ENCODE data around the gene STXBP6. TPM values are rescaled to one million over a fixed set of nuclear protein-coding genes. Genes with fewer than 3 reads are reported as not detected.

STXBP6 gene
- total RNA-seq, 1 donor from 2014 or later: 27.4 TPM

DNA sequence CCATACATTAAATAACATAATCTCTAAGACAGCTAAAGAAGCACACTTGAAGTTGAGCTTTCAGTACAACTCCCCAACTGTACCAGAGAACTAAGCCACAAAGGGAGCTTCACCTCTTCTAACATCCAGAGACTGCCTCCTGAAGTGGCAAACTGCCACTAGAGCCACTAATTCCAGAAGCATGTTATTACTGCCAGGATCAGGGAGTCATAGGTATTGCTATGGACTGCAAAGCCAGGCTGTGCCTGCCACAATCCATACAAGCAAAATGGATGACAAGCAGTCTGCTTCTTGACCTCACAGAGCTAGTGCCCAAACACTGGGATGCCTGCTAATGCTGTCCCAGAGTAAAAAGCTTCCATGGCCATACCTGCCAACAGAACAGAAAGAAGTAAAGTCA, 160.1 kb downstream of the STXBP6 start:
- H3K4me1 ChIP-seq: no peaks in the 10 kb centered on the region
- intact Hi-C loops (cut with DNase I): no loop called here
- no peak overlapping the region for H3K27ac ChIP-seq
- TF ChIP-seq, protein P1, sequence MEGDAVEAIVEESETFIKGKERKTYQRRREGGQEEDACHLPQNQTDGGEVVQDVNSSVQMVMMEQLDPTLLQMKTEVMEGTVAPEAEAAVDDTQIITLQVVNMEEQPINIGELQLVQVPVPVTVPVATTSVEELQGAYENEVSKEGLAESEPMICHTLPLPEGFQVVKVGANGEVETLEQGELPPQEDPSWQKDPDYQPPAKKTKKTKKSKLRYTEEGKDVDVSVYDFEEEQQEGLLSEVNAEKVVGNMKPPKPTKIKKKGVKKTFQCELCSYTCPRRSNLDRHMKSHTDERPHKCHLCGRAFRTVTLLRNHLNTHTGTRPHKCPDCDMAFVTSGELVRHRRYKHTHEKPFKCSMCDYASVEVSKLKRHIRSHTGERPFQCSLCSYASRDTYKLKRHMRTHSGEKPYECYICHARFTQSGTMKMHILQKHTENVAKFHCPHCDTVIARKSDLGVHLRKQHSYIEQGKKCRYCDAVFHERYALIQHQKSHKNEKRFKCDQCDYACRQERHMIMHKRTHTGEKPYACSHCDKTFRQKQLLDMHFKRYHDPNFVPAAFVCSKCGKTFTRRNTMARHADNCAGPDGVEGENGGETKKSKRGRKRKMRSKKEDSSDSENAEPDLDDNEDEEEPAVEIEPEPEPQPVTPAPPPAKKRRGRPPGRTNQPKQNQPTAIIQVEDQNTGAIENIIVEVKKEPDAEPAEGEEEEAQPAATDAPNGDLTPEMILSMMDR (IDR thresholded peaks at IDR 0.05): no peak
- H3K4me3 ChIP-seq: no peak overlapping the region
- DNase-seq (no peak), ATAC-seq (no peak)
- peaks cover 8% of the 10 kb centered on the region for H3K9me3 ChIP-seq
- no peaks in the 10 kb centered on the region for H3K27me3 ChIP-seq
- no peaks in the 10 kb centered on the region for H3K36me3 ChIP-seq

DNA sequence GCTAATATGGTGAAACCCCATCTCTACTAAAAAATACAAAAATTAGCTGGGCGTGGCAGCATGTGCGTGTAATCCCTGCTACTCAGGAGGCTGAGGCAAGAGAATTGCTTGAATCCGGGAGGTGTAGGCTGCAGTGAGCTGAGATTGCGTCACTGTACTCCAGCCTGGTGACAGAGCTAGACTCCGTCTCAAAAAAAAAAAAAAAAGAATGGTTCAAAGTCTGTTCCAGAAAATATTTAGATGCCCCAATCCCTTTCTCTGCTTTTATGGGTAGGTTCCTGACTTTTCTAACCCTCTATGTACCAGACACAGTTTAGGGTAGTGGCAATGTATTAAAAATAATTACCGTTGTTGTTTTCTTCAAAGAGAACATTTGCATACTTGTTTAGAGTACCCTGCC, 161.4 kb downstream of the STXBP6 start:
- ATAC-seq: no peak
- intact Hi-C loops (cut with DNase I): no loop called here
- DNase-seq: no peak
- Histone ChIP-seq H3K4me1 (no peaks in the 10 kb centered on the region), H3K36me3 (no peaks in the 10 kb centered on the region), H3K9me3 (peaks cover 8% of the 10 kb centered on the region), H3K27ac (no peak overlapping the region), H3K27me3 (no peaks in the 10 kb centered on the region), H3K4me3 (no peak overlapping the region)
- TF ChIP-seq, protein P1 (IDR thresholded peaks at IDR 0.05): no peak

DNA sequence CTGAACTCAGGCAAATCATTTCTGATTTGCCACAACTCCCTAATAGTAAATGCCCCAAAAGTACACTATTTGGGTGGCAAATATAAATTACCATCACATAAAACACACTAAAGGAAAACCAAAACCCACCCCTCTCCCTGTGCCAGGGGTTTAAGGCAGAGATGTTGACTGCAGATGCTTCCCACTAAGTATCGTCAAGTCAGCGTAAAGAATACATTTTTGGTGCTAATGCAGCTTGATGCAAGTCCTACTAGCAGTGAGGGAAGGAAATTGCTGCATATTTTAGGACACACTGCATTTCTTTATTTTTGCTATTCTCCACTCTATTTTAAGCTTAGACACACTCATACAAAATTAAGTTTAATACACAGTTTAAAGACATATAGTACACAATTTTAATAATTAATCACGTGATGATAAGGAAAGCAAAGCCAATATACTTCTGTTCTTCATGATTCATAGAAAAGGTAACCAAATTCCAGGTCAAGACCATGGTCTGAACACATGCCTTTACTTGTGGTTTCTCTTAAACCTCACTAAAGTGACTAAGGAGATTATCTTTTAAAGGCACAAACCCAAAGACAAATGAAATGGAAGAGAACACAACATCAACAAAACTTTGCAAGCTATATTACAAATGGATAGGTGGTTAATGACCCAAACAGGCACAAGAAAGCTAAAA, 162.2 kb downstream of the STXBP6 start:
- no peaks in the 10 kb centered on the region for H3K4me1 ChIP-seq
- no peaks in the 10 kb centered on the region for H3K27me3 ChIP-seq
- DNase-seq (no peak), ATAC-seq (no peak)
- H3K27ac ChIP-seq: no peak overlapping the region
- peaks cover 8% of the 10 kb centered on the region for H3K9me3 ChIP-seq
- no peaks in the 10 kb centered on the region for H3K36me3 ChIP-seq
- TF ChIP-seq, protein P1 (IDR thresholded peaks at IDR 0.05): no peak
- H3K4me3 ChIP-seq: no peak overlapping the region
- intact Hi-C loops (cut with DNase I): no loop called here

DNA sequence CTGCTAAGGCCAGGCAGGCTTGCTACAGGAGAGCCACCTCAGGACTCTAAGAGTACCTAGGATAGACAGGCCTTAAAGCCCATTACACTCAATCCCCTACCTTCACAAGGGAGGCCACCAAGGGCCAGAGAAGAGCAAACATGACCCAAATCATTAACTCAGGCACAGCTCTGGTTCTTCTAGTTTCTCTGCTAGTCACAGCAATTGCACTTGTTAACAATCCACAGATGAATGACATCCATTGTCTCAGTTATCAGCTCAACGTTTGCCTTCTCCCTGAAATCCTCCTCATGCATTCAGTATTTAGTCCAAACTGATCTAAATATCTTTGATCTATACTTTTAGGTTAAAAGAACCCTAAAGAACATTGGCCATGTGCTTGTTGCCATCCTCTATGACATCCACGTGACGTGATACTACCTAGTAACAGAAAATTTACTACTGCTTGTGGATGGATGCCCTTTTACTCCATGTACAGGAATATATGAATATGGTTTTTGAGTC, 164.5 kb downstream of the STXBP6 start:
- H3K4me3 ChIP-seq: no peak overlapping the region
- peaks cover 2% of the 10 kb centered on the region for H3K9me3 ChIP-seq
- H3K36me3 ChIP-seq: no peaks in the 10 kb centered on the region
- H3K27ac ChIP-seq: no peak overlapping the region
- intact Hi-C loops (cut with DNase I): no loop called here
- ATAC-seq: no peak
- no peaks in the 10 kb centered on the region for H3K27me3 ChIP-seq
- TF ChIP-seq, protein P1 (IDR thresholded peaks at IDR 0.05): no peak
- no peak for DNase-seq
- no peaks in the 10 kb centered on the region for H3K4me1 ChIP-seq

DNA sequence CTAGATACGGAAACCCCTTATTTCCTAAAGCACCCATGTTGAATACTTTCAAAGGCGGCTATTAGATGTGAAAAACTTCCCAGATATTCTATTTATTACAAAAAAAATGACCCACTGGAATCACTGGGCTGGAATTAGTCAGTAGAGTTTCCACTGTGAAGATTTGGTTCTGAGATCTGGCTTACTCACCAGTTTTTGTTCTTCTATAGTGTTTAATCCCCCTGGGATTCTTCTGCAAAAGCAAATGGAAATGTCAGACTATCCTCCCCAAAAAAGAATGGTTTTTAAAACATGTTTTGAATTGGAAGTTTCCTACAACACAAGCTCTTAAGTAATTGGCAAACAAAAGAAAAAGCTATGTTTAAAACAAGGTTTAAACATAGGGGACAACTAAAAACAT, 166.4 kb downstream of the STXBP6 start:
- Histone ChIP-seq H3K36me3 (no peaks in the 10 kb centered on the region), H3K4me3 (no peak overlapping the region), H3K27ac (no peak overlapping the region), H3K27me3 (no peaks in the 10 kb centered on the region), H3K4me1 (no peaks in the 10 kb centered on the region), H3K9me3 (no peaks in the 10 kb centered on the region)
- DNase-seq (no peak), ATAC-seq (no peak)
- intact Hi-C loops (cut with DNase I): no loop called here
- TF ChIP-seq, protein P1 (IDR thresholded peaks at IDR 0.05): no peak
